SU-DHL-6 (cell line): ENCODE data around the gene KCNK1.
"Not testable (repeated sequence)": the region's sequence is repeated elsewhere in the genome, so short reads cannot be mapped to it uniquely, and the experiment has no call there.

Experiments
- H2AFZ ChIP-seq: fragments of 200-600 bp; sonication (generic); 2 replicates; pipeline ENCODE4 v1.6.1; 2014; ENCODE audit warnings: low read depth, mild to moderate bottlenecking, moderate library complexity, mixed read lengths, antibody characterized with exemption, low read length; ENCODE audit not compliant: severe bottlenecking
- H3F3A ChIP-seq: fragments of 200-600 bp; shearing (Covaris generic); 2 replicates; pipeline ENCODE4 v1.6.0; 2016; ENCODE audit warnings: antibody characterized with exemption, mild to moderate bottlenecking; ENCODE audit not compliant: insufficient read depth
- H3K27ac ChIP-seq: fragments of 200-600 bp; sonication (generic); 2 replicates; pipeline ENCODE4 v1.5.1; 2016; ENCODE audit warnings: low read depth, mild to moderate bottlenecking, low read length, moderate library complexity, mixed read lengths
- H3K27me3 ChIP-seq: fragments of 200-600 bp; sonication (generic), shearing (Covaris generic); 2 replicates; pipeline ENCODE4 v1.6.0; 2014; ENCODE audit warnings: mild to moderate bottlenecking, low read length
- H3K36me3 ChIP-seq: fragments of 200-600 bp; sonication (generic); 2 replicates; pipeline ENCODE4 v1.6.1; 2014; ENCODE audit warnings: mild to moderate bottlenecking, low read length, mixed read lengths
- H3K4me2 ChIP-seq: fragments of 300-600, 200-600 bp; shearing (Covaris generic), sonication (generic); 2 replicates; pipeline ENCODE4 v1.6.0; 2014; ENCODE audit warnings: low read length, low read depth, mild to moderate bottlenecking; ENCODE audit not compliant: poor library complexity, severe bottlenecking
- H3K4me3 ChIP-seq: fragments of 200-600 bp; sonication (generic); 2 replicates; pipeline ENCODE4 v1.5.1; 2014; ENCODE audit warnings: antibody characterized with exemption, low read length, mild to moderate bottlenecking, mixed read lengths; ENCODE audit not compliant: insufficient read depth, poor library complexity, severe bottlenecking
- H3K79me2 ChIP-seq: fragments of 200-600 bp; sonication (generic); 2 replicates; pipeline ENCODE4 v1.6.1; 2014; ENCODE audit warnings: mild to moderate bottlenecking, low read length, moderate library complexity; ENCODE audit not compliant: insufficient read depth
- H3K9ac ChIP-seq: fragments of 200-600 bp; sonication (generic); 2 replicates; pipeline ENCODE4 v1.7.0; 2014; ENCODE audit warnings: mild to moderate bottlenecking, low read length
- H3K9me2 ChIP-seq: fragments of 200-600 bp; sonication (generic); replicated peaks from 2 replicates; pipeline ENCODE4 v1.6.1; 2014; ENCODE audit warnings: low read length; ENCODE audit not compliant: insufficient read depth
- H3K9me3 ChIP-seq: fragments of 200-600 bp; sonication (generic); 2 replicates; pipeline ENCODE4 v1.6.1; 2014; ENCODE audit warnings: low read length, mixed read lengths; ENCODE audit not compliant: insufficient read depth
- H4K20me1 ChIP-seq: fragments of 200-600 bp; sonication (generic); 2 replicates; pipeline ENCODE4 v1.6.1; 2014; ENCODE audit warnings: low read depth, mild to moderate bottlenecking, antibody characterized with exemption, low read length, moderate library complexity, mixed read lengths
- EZH2phosphoT487 ChIP-seq: fragments of 200-600 bp; sonication (generic), shearing (Covaris generic); conservative IDR thresholded peaks from 2 replicates; pipeline ENCODE4 v1.6.1; 2018; ENCODE audit warnings: mild to moderate bottlenecking, antibody characterized with exemption, low read length, moderate library complexity, mixed read lengths
- TF ChIP-seq, protein P1 (sequence below): fragments of 200-600 bp; sonication (generic); IDR thresholded peaks from one replicate; pipeline ENCODE4 v1.5.1; 2017; ENCODE audit warnings: antibody characterized with exemption, mild to moderate bottlenecking, low read length, moderate library complexity; ENCODE audit not compliant: insufficient read depth, poor library complexity, severe bottlenecking

The KCNK1 gene

DNA sequence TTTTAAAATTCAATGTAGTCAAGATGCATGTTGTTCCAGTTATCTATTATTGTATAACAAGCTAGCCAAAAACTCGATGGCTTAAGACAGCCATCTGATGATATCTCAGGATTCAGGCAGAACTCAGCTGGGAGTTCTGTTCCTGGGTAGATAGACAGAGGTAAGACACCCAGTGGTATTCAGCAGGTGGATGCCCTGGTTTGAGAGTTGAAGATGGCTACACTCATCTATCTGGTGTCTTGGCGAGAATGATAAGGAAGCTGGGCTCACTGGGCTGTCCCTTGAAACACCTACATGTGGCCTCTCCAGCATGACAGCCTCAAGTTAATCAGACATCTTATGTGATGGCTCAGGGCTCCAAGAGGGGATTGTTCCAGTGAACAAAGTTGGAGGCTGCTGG, 3.3 kb upstream of the KCNK1 start:
- Histone ChIP-seq H3K9me2 (no peaks in the 10 kb centered on the region), H3K79me2 (no peaks in the 10 kb centered on the region), H3K27ac (no peak overlapping the region), H3K27me3 (no peaks in the 10 kb centered on the region), H2AFZ (no peak overlapping the region), H3K4me3 (no peak overlapping the region), H3K36me3 (no peaks in the 10 kb centered on the region), H4K20me1 (no peaks in the 10 kb centered on the region), H3K9me3 (no peaks in the 10 kb centered on the region), H3F3A (no peaks in the 10 kb centered on the region), H3K4me2 (no peak overlapping the region), H3K9ac (no peak overlapping the region)
- no peak for TF ChIP-seq EZH2phosphoT487
- TF ChIP-seq, protein P1, sequence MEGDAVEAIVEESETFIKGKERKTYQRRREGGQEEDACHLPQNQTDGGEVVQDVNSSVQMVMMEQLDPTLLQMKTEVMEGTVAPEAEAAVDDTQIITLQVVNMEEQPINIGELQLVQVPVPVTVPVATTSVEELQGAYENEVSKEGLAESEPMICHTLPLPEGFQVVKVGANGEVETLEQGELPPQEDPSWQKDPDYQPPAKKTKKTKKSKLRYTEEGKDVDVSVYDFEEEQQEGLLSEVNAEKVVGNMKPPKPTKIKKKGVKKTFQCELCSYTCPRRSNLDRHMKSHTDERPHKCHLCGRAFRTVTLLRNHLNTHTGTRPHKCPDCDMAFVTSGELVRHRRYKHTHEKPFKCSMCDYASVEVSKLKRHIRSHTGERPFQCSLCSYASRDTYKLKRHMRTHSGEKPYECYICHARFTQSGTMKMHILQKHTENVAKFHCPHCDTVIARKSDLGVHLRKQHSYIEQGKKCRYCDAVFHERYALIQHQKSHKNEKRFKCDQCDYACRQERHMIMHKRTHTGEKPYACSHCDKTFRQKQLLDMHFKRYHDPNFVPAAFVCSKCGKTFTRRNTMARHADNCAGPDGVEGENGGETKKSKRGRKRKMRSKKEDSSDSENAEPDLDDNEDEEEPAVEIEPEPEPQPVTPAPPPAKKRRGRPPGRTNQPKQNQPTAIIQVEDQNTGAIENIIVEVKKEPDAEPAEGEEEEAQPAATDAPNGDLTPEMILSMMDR = no peak

DNA sequence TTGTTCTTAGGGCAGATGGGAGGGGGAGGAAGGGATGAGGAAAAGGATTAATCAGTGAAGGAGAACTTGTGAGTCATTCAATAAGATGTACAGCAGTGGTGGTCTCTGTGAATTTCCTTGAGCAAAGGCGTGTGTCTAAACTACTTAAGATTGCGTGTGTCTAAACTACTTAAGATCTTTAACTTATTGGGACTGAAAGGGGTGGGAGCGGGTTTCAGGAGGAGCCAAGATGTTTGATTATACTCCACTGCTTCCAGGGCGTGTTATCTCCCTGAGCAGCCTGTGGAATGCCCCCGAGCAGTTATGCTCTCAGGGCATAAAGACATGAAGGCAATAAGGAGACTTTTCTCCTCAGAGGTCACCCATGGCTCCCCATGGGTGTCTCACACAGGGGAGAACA, 2.5 kb upstream of the KCNK1 start:
- H3K36me3 ChIP-seq, H3K9me2 ChIP-seq, H3K27ac ChIP-seq, H2AFZ ChIP-seq, H3K27me3 ChIP-seq, H3F3A ChIP-seq, H3K79me2 ChIP-seq, H3K9ac ChIP-seq, H3K4me3 ChIP-seq, H4K20me1 ChIP-seq, H3K9me3 ChIP-seq, H3K4me2 ChIP-seq: not testable (repeated sequence)

DNA sequence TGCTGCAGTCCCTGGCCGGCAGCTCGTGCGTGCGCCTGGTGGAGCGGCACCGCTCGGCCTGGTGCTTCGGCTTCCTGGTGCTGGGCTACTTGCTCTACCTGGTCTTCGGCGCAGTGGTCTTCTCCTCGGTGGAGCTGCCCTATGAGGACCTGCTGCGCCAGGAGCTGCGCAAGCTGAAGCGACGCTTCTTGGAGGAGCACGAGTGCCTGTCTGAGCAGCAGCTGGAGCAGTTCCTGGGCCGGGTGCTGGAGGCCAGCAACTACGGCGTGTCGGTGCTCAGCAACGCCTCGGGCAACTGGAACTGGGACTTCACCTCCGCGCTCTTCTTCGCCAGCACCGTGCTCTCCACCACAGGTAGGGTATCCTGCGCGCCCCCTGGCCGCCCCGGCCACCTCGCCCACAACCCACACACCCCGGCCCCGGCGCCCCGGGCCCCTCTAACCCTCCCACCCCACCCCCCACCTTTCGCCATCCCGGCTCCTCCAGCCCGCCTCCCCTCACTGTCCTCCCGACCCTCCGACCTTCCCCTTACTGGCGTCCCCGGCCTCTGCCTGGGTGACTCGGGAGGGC, 352 bp downstream of the KCNK1 start:
- Histone ChIP-seq H3K27ac (no peak overlapping the region), H4K20me1 (no peaks in the 10 kb centered on the region), H3K79me2 (no peaks in the 10 kb centered on the region), H3K9me2 (no peaks in the 10 kb centered on the region), H3K9ac (no peak overlapping the region), H3K36me3 (no peaks in the 10 kb centered on the region), H3F3A (no peaks in the 10 kb centered on the region), H3K4me3 (no peak overlapping the region), H2AFZ (no peak overlapping the region), H3K4me2 (no peak overlapping the region), H3K9me3 (no peaks in the 10 kb centered on the region), H3K27me3 (no peaks in the 10 kb centered on the region)
- TF ChIP-seq, protein P1 = no peak
- TF ChIP-seq EZH2phosphoT487 = no peak

DNA sequence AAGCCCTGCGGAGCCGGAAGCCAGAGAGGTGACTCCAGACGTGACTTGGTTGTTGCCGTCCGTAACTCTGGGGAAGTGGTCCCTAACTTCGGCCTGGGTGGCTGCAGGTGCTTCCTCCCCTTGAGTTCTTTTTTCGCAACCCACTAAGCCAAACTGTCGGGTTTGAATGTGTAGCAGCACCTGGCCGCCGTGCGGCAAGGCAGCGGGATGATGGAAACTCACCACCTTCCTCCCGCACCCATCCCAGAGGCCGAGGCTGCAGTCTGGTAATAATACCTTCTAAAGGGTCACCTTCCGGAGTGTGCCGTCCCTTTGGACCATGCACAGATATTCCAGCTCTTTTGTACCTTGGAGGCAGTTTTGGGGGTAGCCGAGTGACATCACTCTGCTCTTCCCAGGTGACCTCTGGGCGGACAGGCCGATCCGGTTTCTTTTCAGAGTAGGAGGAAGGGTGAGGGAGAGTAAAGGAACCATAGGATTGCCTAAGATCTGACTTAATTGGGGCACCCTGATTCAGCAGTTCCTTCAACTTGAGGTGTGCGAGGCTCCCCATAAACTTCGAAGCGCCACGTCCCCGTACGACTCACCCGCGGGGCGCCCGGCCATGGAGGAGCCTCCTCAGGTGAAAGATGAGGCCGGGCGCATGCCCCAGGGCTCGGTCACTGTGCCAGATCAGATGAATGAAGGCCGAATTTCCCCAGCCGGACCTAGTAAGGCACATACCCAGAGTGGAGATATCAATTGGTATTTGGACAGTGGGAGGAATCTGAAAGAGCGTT, 1.0 kb downstream of the KCNK1 start:
- Histone ChIP-seq H4K20me1 (no peaks in the 10 kb centered on the region), H3K79me2 (no peaks in the 10 kb centered on the region), H3K9ac (no peak overlapping the region), H2AFZ (no peak overlapping the region), H3K36me3 (no peaks in the 10 kb centered on the region), H3K4me3 (no peak overlapping the region), H3K27me3 (no peaks in the 10 kb centered on the region), H3K9me3 (no peaks in the 10 kb centered on the region), H3K4me2 (no peak overlapping the region), H3F3A (no peaks in the 10 kb centered on the region), H3K9me2 (no peaks in the 10 kb centered on the region), H3K27ac (no peak overlapping the region)
- no peak for TF ChIP-seq EZH2phosphoT487
- TF ChIP-seq, protein P1 = no peak
